Measurements from ENCODE around the gene OGFR. TPM values are rescaled to one million over a fixed set of nuclear protein-coding genes. Genes with fewer than 3 reads are reported as not detected.

Gene OGFR
- total and polyA plus RNA-seq, 2 donors (not counting 1 experiment from before 2014, with no cell fraction given) = 71.7 to 102 TPM

DNA sequence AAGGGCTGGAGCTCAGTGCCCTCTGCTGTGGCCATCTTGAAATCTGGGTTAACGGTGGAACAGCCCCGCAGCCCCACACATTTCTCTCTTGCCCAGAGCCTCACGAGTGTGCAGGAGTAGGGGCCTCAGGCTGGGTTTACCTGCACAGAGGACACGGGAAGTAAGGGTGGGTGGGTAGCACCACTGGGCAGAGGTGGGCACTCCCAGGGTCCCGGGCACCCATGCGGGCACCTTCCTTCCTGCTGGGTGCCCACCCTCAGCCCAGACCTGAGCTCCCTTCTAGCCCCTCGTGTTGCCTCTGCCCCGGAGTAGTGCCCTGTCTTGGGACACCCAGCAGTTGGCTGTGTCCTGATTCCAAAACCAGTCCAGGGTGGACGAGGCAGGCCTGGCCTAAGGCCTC lies 23.4 kb downstream of the OGFR start:
- H2AFZ ChIP-seq (ENCODE audit: insufficient read depth, low read depth, low read length, poor library complexity, severe bottlenecking) = no peak overlapping the region
- no peak for DNase-seq
- no peak overlapping the region for H3K4me2 ChIP-seq (replicated peaks; ENCODE audit: low read depth, low read length, poor library complexity, severe bottlenecking)
- peaks cover 45 to 51% of the 10 kb centered on the region in 2 donors for H3K4me1 ChIP-seq (ENCODE audit: control insufficient read depth in 2 of 2, insufficient read depth in 2 of 2, low read length in 2 of 2)
- no peak overlapping the region for H3K4me3 Mint-ChIP-seq
- H4K20me1 ChIP-seq (ENCODE audit: control insufficient read depth, insufficient read depth, low read length, poor library complexity, severe bottlenecking) = peaks cover 4% of the 10 kb centered on the region
- no peaks in the 10 kb centered on the region for H3K27me3 Mint-ChIP-seq
- no peaks in the 10 kb centered on the region for H3K79me2 ChIP-seq (ENCODE audit: control insufficient read depth, insufficient read depth, low read length)
- H3K36me3 ChIP-seq (replicated peaks in 1 of 2; ENCODE audit: control extremely low read depth in 1 of 2, control insufficient read depth in 1 of 2, extremely low read depth in 1 of 2, insufficient read depth in 2 of 2, low read length in 1 of 2) = no peaks in the 10 kb centered on the region
- H3K4me1 Mint-ChIP-seq = peaks cover 30% of the 10 kb centered on the region
- ATAC-seq (ENCODE audit: low read depth) = no peak
- no peak overlapping the region for H3K4me3 ChIP-seq (ENCODE audit: control extremely low read depth in 1 of 5, extremely low read depth in 1 of 5, insufficient read depth in 1 of 5, low read depth in 2 of 5, low read length in 4 of 5)
- intact Hi-C loops (cut with micrococcal nuclease) = no loop called here
- 90% methylated on average over 6 of the region's 9 CpGs for WGBS (ENCODE audit: insufficient coverage)
- TF ChIP-seq EZH2 (IDR thresholded peaks at IDR 0.05; ENCODE audit: borderline replicate concordance, insufficient read depth, low read depth, low read length, poor library complexity, severe bottlenecking) (no peak), CTCF (IDR thresholded peaks at IDR 0.05) (no peak)
- no peak overlapping the region for H3K27ac Mint-ChIP-seq
- H3K27ac ChIP-seq (ENCODE audit: low read length in 2 of 2) = no peak overlapping the region
- POLR2A ChIA-PET = no interaction called here
- no peaks in the 10 kb centered on the region for H3K9me3 ChIP-seq (ENCODE audit: control extremely low read depth in 1 of 3, control insufficient read depth in 2 of 3, insufficient read depth in 1 of 3, low read length in 2 of 3)
- H3K27me3 ChIP-seq (replicated peaks in 1 of 4; ENCODE audit: control extremely low read depth in 1 of 4, control insufficient read depth in 3 of 4, insufficient read depth in 4 of 4, low read length in 3 of 4) = no peaks in the 10 kb centered on the region
- no peak overlapping the region for H3K9ac ChIP-seq (ENCODE audit: low read length)
- CTCF ChIA-PET = no interaction called here
- no peaks in the 10 kb centered on the region for H3K9me3 Mint-ChIP-seq (ENCODE audit: insufficient read depth)

DNA sequence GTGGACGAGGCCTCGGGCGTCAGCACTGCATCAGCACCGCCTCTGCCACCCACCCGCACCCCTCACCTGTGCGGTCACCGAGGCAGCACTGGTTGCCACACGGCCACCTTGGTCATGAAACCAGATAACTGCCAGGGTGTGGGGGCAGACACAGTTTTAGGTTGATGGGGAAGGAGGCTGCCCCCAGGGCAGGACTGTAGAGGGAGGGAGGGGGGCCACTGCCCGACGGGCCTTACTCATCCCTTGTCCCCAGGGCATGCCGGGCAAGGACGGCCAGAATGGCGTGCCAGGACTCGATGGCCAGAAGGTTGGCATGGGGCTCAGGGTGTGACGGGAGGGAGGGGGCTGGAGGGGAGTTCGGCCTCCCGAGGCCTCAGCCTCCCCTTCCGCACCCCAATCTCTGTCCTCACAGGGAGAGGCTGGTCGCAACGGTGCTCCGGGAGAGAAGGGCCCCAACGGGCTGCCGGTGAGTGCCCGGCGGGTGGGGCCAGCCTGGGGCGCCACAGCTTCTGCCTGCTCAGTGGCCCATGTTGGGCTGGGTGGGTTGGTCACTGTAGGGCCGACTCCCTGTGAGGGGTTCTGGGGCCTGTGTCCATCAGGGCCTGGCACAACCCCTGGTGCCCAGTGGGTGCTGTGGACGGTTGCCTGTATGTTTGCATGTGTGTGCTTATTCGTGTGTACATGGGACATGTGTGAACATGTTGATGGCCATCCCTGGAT lies 24.0 kb downstream of the OGFR start:
- WGBS (ENCODE audit: insufficient coverage) = 94% methylated on average over 25 of the region's 29 CpGs
- H3K9me3 ChIP-seq (ENCODE audit: control extremely low read depth in 1 of 3, control insufficient read depth in 2 of 3, insufficient read depth in 1 of 3, low read length in 2 of 3) = no peaks in the 10 kb centered on the region
- Mint-ChIP-seq H3K27ac (no peak overlapping the region), H3K4me1 (peaks cover 32% of the 10 kb centered on the region), H3K9me3 (ENCODE audit: insufficient read depth) (no peaks in the 10 kb centered on the region), H3K4me3 (no peak overlapping the region), H3K27me3 (no peaks in the 10 kb centered on the region)
- peaks cover 46 to 53% of the 10 kb centered on the region in 2 donors for H3K4me1 ChIP-seq (ENCODE audit: control insufficient read depth in 2 of 2, insufficient read depth in 2 of 2, low read length in 2 of 2)
- intact Hi-C loops (cut with micrococcal nuclease) = no loop called here
- H3K36me3 ChIP-seq (replicated peaks in 1 of 2; ENCODE audit: control extremely low read depth in 1 of 2, control insufficient read depth in 1 of 2, extremely low read depth in 1 of 2, insufficient read depth in 2 of 2, low read length in 1 of 2) = no peaks in the 10 kb centered on the region
- H2AFZ ChIP-seq (ENCODE audit: insufficient read depth, low read depth, low read length, poor library complexity, severe bottlenecking) = no peak overlapping the region
- no peak overlapping the region for H3K4me2 ChIP-seq (replicated peaks; ENCODE audit: low read depth, low read length, poor library complexity, severe bottlenecking)
- ATAC-seq (ENCODE audit: low read depth) = no peak
- TF ChIP-seq CTCF (IDR thresholded peaks at IDR 0.05) (no peak), EZH2 (IDR thresholded peaks at IDR 0.05; ENCODE audit: borderline replicate concordance, insufficient read depth, low read depth, low read length, poor library complexity, severe bottlenecking) (no peak)
- H3K4me3 ChIP-seq (ENCODE audit: control extremely low read depth in 1 of 5, extremely low read depth in 1 of 5, insufficient read depth in 1 of 5, low read depth in 2 of 5, low read length in 4 of 5) = no peak overlapping the region
- H4K20me1 ChIP-seq (ENCODE audit: control insufficient read depth, insufficient read depth, low read length, poor library complexity, severe bottlenecking) = peaks cover 4% of the 10 kb centered on the region
- no peaks in the 10 kb centered on the region for H3K79me2 ChIP-seq (ENCODE audit: control insufficient read depth, insufficient read depth, low read length)
- H3K9ac ChIP-seq (ENCODE audit: low read length) = no peak overlapping the region
- ChIA-PET POLR2A (no interaction called here), CTCF (no interaction called here)
- no peaks in the 10 kb centered on the region for H3K27me3 ChIP-seq (replicated peaks in 1 of 4; ENCODE audit: control extremely low read depth in 1 of 4, control insufficient read depth in 3 of 4, insufficient read depth in 4 of 4, low read length in 3 of 4)
- peak; percentile 12 for DNase-seq
- no peak overlapping the region for H3K27ac ChIP-seq (ENCODE audit: low read length in 2 of 2)

Measured in B cell (primary cell).